Spleen (tissue), 7 donors: ENCODE data around the gene INPP4B.

Source experiments
- CTCF ChIP-seq, 11 experiments: fragments of 200-600 bp in 7 of 11; fragments of 450-650 bp in 4 of 11; sonication (generic) in 4 of 11; IDR thresholded peaks in 8 of 11; conservative IDR thresholded peaks in 3 of 11; 1 replicate in 7 of 11; 2 replicates in 4 of 11; pipeline versions ENCODE4 v1.4.0 to v1.8.0; 2016 to 2021; ENCODE audit warnings: antibody characterized with exemption in 11 of 11, inconsistent platforms in 4 of 11, mild to moderate bottlenecking in 1 of 11
- POLR2A ChIP-seq, 3 donors: fragments of 450-650 bp; IDR thresholded peaks; one replicate each; pipeline ENCODE4 v1.5.1; 2017; ENCODE audit warnings: antibody characterized with exemption in 3 of 3, mild to moderate bottlenecking in 1 of 3
- POLR2AphosphoS5 ChIP-seq, 3 donors: sonication (generic); formaldehyde crosslinking; IDR thresholded peaks; one replicate each; pipeline ENCODE4 v1.5.1; 2017; ENCODE audit warnings: antibody characterized with exemption in 3 of 3
- donor health status: DM: no; HTN: no; CAD: no; lungs with moderate emphysema.
- donor health status: DM: no; HTN: no; CAD: no.
- donor health status: DM: no; HTN: no; CAD: no.

GRCh38 chr4:142554412-142554811 lies 291.7 kb downstream of the INPP4B start:
- TF ChIP-seq POLR2A (IDR thresholded peaks at IDR 0.05) (no peak), CTCF (IDR thresholded peaks at IDR 0.05 in 8 of 11, conservative IDR thresholded peaks at IDR 0.05 in 3 of 11) (no peak), POLR2AphosphoS5 (IDR thresholded peaks at IDR 0.05) (no peak)
